ENCODE data around the gene TPPP2. TPM values are rescaled to one million over a fixed set of nuclear protein-coding genes. Genes with fewer than 3 reads are reported as not detected.

TPPP2 gene
- total and polyA plus RNA-seq, 4 donors: 1.5 to 5.9 (median 1.6) TPM

- peak overlapping the region in 1 of 2 donors; percentile 27 for H3K9ac ChIP-seq (ENCODE audit: low read depth in 1 of 2, low read length in 2 of 2)
- peak overlapping the region in 1 of 2 donors; percentile 3 for H3K27ac ChIP-seq (ENCODE audit: low read depth in 1 of 2, low read length in 2 of 2)
- 91% methylated on average over 15 of the region's 15 CpGs for WGBS
- H3K4me1 ChIP-seq (ENCODE audit: control insufficient read depth in 4 of 4, insufficient read depth in 4 of 4, low read length in 3 of 4): peaks cover 3 to 18% (median 16%) of the 10 kb centered on the region in 4 donors
- no peaks in the 10 kb centered on the region for H3K27me3 ChIP-seq (ENCODE audit: control insufficient read depth in 4 of 4, insufficient read depth in 4 of 4, low read length in 3 of 4)
- peak overlapping the region in 1 of 3 donors; percentile 100 for H3K4me3 ChIP-seq (ENCODE audit: low read depth in 1 of 3, low read length in 3 of 3)
- TF ChIP-seq FOXA1 (IDR thresholded peaks at IDR 0.05) (no peak), MAX (IDR thresholded peaks at IDR 0.05) (no peak), SP1 (IDR thresholded peaks at IDR 0.05) (no peak), RXRA (IDR thresholded peaks at IDR 0.05) (no peak), HNF4A (conservative IDR thresholded peaks at IDR 0.05) (no peak), REST (IDR thresholded peaks at IDR 0.05) (no peak), JUND (IDR thresholded peaks at IDR 0.05) (no peak), EGR1 (IDR thresholded peaks at IDR 0.05; ENCODE audit: low read depth in 2 of 2) (no peak), CTCF (IDR thresholded peaks at IDR 0.05; ENCODE audit: low read depth, low read length, missing input control) (no peak), YY1 (IDR thresholded peaks at IDR 0.05) (no peak), RAD21 (IDR thresholded peaks at IDR 0.05) (no peak), TAF1 (conservative IDR thresholded peaks at IDR 0.05) (no peak), HNF4G (IDR thresholded peaks at IDR 0.05) (no peak), FOXA2 (IDR thresholded peaks at IDR 0.05) (no peak)
- DNase-seq (ENCODE audit: low spot score): no peak
- H3K36me3 ChIP-seq (ENCODE audit: control insufficient read depth in 4 of 4, insufficient read depth in 3 of 4, low read depth in 1 of 4, low read length in 3 of 4): peaks cover 0 to 19% (median 14%) of the 10 kb centered on the region in 4 donors
- H3K9me3 ChIP-seq (ENCODE audit: control insufficient read depth in 4 of 4, low read length in 3 of 4): no peaks in the 10 kb centered on the region
These were observed 41.1 kb upstream of the TPPP2 start for GRCh38 chr14:20988717-20989470.

GRCh38 chr14:20989471-20989786, 40.6 kb upstream of the TPPP2 start:
- H3K27ac ChIP-seq (ENCODE audit: low read depth in 1 of 2, low read length in 2 of 2): peak overlapping the region in 1 of 2 donors; percentile 3
- H3K36me3 ChIP-seq (ENCODE audit: control insufficient read depth in 4 of 4, insufficient read depth in 3 of 4, low read depth in 1 of 4, low read length in 3 of 4): peaks cover 2 to 24% (median 19%) of the 10 kb centered on the region in 4 donors
- H3K9me3 ChIP-seq (ENCODE audit: control insufficient read depth in 4 of 4, low read length in 3 of 4): no peaks in the 10 kb centered on the region
- DNase-seq (ENCODE audit: low spot score): no peak
- peak overlapping the region; percentile 66 to 100 (median 99) for H3K4me3 ChIP-seq (ENCODE audit: low read depth in 1 of 3, low read length in 3 of 3)
- H3K27me3 ChIP-seq (ENCODE audit: control insufficient read depth in 4 of 4, insufficient read depth in 4 of 4, low read length in 3 of 4): no peaks in the 10 kb centered on the region
- H3K9ac ChIP-seq (ENCODE audit: low read depth in 1 of 2, low read length in 2 of 2): peak overlapping the region in 1 of 2 donors; percentile 27
- peaks cover 3 to 18% (median 16%) of the 10 kb centered on the region in 4 donors for H3K4me1 ChIP-seq (ENCODE audit: control insufficient read depth in 4 of 4, insufficient read depth in 4 of 4, low read length in 3 of 4)
- WGBS: 4% methylated on average over 11 of the region's 11 CpGs
- TF ChIP-seq ATF3 (IDR thresholded peaks at IDR 0.05) (no peak), FOXA1 (IDR thresholded peaks at IDR 0.05) (no peak), MAX (IDR thresholded peaks at IDR 0.05) (no peak), REST (IDR thresholded peaks at IDR 0.05) (no peak), HNF4A (conservative IDR thresholded peaks at IDR 0.05) (no peak), ZBTB33 (IDR thresholded peaks at IDR 0.05) (no peak), JUND (IDR thresholded peaks at IDR 0.05) (no peak), HNF4G (IDR thresholded peaks at IDR 0.05) (no peak), GABPA (IDR thresholded peaks at IDR 0.05 in 1 of 2, conservative IDR thresholded peaks at IDR 0.05 in 1 of 2) (no peak), NR2F2 (IDR thresholded peaks at IDR 0.05) (no peak), SP1 (IDR thresholded peaks at IDR 0.05) (no peak), FOXA2 (IDR thresholded peaks at IDR 0.05) (no peak), YY1 (IDR thresholded peaks at IDR 0.05) (no peak)

Measured in liver (tissue), 9 donors.